GM12864 (cell line): Measurements from ENCODE around the gene RBM6.
"Not testable (repeated sequence)": the region's sequence is repeated elsewhere in the genome, so short reads cannot be mapped to it uniquely, and the experiment has no call there.

Experiments used
- DNase-seq: peaks from one replicate; pipeline ENCODE4 v3.0.0-alpha.2; 2011; ENCODE audit warnings: low read depth
- H3K4me3 ChIP-seq: 2 replicates; pipeline ENCODE4 v1.5.1; 2011; ENCODE audit warnings: mild to moderate bottlenecking, low read depth, low read length, control low read depth
- TF ChIP-seq, protein P1 (sequence below): IDR thresholded peaks from 2 replicates; pipeline ENCODE4 v1.5.1; 2011; ENCODE audit warnings: low read depth, mild to moderate bottlenecking, moderate library complexity, low read length, control low read depth, inconsistent platforms; ENCODE audit errors: missing control alignments

The RBM6 gene

DNA sequence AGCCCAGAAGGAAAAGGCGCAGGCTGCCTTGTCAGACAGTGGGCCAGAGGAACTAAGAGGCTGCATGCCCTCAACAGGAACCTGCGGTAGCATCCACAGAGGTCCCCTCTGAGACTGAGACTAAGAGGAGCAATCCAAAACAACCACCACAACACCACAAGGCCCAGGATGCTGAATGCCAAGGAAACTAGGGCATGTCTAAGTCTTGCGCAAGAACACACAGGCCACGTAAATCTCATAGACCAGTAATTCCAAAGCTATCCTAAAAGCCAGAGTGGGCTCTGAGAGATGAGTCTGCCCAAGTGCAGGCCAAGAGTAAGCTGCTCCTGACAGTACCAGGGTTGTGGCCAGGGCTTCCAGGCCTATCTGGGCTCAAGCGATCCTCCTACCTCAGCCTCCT lies 23.3 kb upstream of the RBM6 start:
- DNase-seq: no peak
- no peak overlapping the region for H3K4me3 ChIP-seq
- TF ChIP-seq, protein P1, sequence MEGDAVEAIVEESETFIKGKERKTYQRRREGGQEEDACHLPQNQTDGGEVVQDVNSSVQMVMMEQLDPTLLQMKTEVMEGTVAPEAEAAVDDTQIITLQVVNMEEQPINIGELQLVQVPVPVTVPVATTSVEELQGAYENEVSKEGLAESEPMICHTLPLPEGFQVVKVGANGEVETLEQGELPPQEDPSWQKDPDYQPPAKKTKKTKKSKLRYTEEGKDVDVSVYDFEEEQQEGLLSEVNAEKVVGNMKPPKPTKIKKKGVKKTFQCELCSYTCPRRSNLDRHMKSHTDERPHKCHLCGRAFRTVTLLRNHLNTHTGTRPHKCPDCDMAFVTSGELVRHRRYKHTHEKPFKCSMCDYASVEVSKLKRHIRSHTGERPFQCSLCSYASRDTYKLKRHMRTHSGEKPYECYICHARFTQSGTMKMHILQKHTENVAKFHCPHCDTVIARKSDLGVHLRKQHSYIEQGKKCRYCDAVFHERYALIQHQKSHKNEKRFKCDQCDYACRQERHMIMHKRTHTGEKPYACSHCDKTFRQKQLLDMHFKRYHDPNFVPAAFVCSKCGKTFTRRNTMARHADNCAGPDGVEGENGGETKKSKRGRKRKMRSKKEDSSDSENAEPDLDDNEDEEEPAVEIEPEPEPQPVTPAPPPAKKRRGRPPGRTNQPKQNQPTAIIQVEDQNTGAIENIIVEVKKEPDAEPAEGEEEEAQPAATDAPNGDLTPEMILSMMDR: no peak

- DNase-seq, H3K4me3 ChIP-seq: not testable (repeated sequence)
Measured at GRCh38 chr3:49917806-49918590, 22.0 kb upstream of the RBM6 start.

DNA sequence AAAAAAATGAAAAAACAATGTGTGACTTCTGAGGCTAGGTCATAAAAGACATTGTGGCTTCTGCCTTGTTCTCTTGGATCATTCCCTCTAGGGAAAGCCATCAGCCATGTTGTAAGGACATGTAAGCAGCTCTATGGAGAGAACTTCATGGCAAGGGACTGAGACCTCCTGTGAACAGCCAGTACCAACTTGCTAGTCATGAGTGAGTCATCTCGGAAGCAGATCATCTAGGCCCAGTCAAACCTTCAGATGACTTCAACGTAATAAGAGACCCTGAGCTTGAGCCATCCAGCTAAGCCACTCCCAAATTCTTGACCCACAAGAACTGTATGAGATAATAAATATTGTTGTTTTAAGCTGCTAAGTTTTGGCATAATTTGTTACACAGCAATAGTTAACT lies 15.3 kb upstream of the RBM6 start:
- TF ChIP-seq, protein P1: no peak
- DNase-seq: no peak
- H3K4me3 ChIP-seq: no peak overlapping the region

DNA sequence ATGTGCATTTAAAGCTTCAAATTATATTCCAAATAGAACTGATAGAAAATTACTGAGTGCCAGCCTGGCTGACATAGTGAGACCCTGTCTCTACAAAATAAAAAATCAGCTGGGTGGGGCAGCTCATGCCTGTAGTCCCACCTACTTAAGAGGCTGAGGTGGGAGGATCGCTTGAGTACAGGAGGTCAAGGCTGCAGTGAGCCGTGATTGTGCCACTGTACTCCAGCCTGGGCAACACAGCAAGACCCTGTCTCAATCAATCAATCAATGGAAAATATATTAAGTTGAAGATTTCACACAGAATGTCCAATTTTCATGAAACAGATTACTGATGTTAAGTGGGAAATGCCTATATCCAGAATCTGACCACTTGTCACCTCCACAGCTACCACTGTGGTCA lies 14.5 kb upstream of the RBM6 start:
- no peak for DNase-seq

DNA sequence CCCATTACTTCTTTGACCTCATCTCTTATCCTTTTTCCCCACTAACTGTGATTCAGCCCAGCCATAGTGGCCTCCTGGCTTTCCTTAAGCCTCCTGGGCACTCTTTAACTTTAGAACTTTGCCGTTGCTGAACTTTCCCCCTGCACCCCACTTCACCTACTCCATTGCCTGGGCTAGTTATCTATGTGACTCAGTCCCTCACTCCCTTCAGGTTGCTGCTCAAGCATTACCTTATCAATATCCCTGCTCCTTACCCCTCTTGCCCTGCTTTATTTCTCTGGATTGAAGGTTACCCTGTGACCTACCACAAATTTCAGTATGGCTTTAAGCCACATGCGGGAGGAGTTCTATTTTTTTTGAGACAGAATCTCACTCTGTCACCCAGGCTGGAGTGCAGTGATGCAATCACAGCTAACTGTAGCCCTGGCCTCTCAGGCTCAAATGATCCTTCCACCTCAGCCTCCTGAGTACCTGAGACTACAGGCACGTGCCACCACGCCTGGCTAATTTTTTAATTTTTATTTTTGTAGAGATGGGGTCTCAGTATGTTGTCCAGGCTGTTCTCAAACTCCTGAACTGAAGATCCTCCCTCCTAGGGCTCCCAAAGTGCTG lies 13.7 kb upstream of the RBM6 start:
- no peak overlapping the region for H3K4me3 ChIP-seq
- DNase-seq: no peak
- TF ChIP-seq, protein P1: no peak

More for the DNA sequence above, 14.5 kb upstream of the RBM6 start:
- TF ChIP-seq, protein P1: no peak
- H3K4me3 ChIP-seq: no peak overlapping the region

DNA sequence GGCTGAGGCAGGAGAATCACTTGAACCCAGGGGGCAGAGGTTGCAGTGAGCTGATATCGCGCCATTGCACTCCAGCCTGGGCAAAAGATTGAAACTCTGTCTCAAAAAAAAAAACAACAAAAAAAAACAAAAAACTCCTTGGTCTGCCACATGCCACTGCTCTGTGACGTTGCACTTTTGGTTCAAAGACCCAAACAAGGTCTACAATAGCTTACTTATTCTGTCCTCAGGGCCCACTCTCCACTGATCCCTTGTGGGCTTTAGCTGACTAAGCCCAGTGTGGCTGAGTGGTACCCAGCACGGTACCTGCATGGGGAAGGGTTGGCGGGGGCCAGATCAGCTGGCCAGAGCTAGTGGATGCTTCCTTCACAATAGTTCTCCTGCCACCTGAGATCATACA lies 12.2 kb upstream of the RBM6 start:
- no peak for DNase-seq
- H3K4me3 ChIP-seq: no peak overlapping the region

DNA sequence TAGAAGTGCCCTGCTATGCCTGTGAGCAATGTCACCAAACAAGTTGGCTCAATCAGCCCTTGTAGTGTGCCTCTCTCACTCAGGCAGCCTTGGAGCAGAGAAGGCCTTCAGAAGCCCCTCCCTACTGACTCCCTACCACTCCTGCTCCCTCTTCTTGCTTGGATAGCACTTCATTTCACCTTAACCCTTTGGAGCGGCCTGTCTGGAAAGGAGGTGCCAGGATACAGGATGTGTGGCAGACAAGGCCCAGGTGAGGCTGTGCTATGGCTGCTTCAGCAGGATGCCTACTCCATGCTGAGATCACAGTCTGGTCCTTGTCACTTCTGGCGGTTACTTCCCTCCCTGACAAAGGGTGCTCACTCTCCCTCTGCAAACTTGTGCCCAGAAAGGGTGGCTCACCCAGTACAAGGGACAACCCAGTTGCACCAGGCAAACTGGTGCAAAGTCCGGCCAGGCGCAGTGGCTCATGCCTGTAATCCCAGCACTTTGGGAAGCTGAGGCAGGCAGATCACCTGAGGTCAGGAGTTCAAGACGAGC lies 11.4 kb upstream of the RBM6 start:
- no peak overlapping the region; the same call in 1 of the 2 replicates for H3K4me3 ChIP-seq
- TF ChIP-seq, protein P1: no peak
- DNase-seq: no peak

More for the DNA sequence above, 12.2 kb upstream of the RBM6 start:
- TF ChIP-seq, protein P1: no peak
